ENCODE data around the gene MROH8.

MROH8 gene

DNA sequence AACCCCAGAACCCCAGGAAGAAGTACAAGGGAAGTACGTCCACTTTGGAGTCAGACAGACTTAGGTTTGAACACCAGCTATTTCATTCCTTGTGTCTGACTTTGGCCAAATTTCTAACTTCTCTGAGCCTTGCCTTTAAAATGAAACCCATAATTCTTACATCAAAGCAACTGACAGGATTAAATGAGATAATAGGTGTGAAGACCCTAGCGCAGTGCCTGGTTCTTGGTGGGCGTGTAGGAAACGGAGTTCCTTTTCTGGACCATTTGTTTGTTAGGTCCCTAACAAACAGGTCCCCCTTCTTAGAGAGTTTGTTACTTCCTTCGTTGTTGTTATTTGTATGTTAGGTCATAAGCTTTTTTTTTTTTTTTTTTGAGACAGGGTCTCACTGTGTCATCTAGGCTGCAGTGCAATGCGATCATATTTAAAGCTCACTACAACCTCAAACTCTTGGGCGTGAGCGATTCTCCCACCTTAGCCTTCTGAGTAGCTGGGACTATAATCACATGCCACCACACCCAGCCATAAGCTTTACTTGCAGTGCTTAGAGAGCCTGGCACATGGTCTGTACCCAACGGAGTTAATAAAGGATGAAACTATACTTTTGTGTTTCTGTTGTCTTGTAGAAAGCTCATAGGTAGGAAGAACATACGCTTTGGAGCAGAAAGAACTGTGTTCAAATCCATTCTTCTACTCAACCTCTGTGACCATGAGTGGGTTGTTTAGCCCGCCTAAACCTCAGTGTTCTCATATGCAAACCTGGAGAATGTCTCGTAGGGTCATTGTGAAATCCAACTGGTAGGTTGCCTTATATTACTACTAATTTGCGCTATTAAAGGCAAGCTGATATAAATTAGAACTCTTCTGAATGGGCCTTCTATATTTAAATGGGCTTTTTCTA, 21.8 kb upstream of the MROH8 start:
- in situ Hi-C loops (cut with MboI; ENCODE audit: low sequenced_read_pairs): loop anchor here (10.0 kb wide), 1 partner anchor 334 kb away; no protein-coding TSS in a partner anchor

DNA sequence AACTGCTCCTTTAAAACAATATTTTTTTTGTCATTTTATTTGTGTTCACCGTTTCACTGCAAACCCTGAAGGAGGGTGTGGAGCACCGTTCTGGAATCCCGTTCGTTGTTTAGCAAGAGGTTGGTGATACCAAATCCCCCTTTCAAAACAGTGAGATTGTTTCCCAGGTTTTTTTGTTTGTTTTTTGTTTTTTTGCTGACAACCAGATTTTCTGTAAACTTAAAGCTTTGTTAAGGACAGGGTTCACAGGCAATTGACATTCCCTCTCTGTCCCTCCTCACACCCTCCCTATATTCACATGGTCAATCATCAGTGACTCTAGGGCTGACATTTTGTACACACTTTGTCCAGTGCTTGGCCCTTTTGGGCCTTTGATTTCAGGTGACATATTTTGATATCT, 21.0 kb upstream of the MROH8 start:
- in situ Hi-C loops (cut with MboI; ENCODE audit: low sequenced_read_pairs): loop anchor here (10.0 kb wide), 1 partner anchor 334 kb away; no protein-coding TSS in a partner anchor

DNA sequence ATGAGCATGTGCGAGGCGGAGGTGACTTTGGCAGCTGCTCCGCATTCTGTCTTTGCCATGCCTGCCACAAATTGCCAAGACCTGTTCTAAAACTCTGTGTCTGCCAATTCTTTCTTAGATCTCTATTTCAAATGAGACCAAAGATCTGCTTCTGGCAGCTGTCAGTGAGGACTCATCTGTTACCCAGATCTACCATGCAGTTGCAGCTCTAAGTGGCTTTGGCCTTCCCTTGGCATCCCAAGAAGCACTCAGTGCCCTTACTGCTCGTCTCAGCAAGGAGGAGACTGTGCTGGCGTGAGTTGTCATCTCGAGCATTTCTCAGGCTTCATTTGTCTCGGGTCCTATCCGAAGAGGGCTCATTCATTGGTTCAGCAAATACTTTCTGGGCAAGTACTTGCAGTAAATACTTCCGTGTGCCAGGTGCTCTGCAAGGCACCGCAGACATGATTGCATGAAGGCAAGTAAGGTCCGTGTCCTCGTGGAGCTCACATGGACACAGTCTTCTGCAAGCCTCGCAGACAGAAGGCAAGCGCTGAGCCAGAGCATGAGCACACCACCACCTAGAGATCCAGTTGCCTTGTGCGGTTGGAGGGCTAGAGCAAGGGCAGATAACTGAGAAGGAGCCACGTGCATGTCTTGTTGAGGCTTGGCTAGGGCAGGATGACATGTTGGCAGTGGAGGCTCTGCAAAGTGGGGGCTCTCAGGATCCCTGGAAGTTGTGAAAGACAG, 19.7 kb upstream of the MROH8 start:
- in situ Hi-C loops (cut with MboI; ENCODE audit: low sequenced_read_pairs): no loop called here

DNA sequence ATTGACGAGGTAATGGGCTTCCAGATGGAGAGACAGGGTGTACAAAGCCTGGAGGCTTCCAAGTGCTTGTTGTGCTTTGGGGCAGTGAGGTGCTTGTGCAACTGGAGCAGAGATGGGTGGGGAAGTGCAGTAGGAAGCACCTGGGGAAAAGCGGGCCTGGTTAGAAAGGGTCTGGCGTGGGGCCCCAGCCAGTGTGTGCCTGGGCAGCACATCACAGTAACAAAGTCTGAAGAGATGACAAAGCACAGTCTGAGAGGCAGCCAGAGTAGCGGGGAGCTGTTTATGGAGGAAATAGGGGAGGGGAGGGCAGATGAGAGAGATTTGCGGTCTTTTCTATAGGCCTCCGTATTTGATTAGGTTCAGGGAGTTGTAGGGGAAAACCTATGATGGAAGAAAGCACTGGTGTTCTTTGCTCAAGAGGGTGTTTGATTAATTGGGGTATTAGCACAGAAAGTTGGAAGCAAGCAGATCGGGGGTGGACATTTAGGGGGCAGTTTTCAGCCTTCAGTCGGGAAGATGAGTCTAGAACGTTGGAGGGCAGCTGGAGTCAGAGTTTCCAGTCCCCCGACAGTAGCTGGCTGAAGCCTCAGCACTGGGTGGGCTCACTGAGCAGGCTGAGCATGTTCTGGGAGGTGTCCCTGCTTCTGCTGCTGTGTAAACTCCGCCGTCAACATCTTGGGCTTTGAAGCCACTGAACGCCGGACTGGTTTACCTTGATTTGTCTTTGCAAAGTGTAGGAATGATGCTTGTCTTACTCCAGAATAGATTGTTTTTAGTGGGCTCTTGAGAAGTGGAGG, 15.5 kb upstream of the MROH8 start:
- in situ Hi-C loops (cut with MboI; ENCODE audit: low sequenced_read_pairs): no loop called here

DNA sequence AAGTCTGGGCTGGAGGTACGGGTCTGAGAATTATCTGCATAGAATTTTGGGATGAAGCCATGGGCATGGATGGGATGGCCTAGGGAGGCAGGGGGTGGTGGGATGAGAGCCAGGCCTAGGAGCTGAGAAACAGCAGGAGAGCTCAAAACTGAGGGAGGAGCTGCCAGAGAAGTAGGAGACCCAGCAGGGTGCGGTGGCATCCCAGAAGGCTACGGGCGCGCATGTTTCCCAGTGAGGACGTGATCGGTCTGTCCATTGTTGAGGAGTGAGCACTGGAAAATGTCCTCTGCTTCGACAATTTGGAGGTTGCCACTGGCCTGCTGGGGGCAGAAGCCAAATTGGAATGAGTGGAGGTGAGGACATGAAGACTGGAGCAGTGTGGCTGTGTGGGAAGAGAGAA, 14.5 kb upstream of the MROH8 start:
- in situ Hi-C loops (cut with MboI; ENCODE audit: low sequenced_read_pairs): no loop called here

DNA sequence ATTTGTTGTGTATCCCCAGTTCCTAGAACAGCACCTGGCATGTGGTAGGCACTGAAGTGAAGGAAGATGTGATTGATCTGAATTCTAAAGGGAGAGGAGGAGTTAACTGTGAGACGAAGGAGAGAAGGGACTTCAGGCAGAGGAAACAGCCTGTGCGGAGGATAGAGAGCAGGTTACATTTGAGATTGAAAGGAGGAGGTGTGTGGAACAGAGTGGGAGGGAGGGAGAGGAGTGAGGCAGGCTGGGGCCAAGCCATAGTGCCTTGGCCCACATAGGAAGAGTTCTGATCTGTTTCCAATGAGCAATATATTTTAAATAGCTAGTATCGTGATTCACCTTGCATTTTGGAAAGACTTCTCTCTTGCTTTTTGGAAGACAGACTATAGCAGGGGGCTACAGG, 13.9 kb upstream of the MROH8 start:
- in situ Hi-C loops (cut with MboI; ENCODE audit: low sequenced_read_pairs): no loop called here

DNA sequence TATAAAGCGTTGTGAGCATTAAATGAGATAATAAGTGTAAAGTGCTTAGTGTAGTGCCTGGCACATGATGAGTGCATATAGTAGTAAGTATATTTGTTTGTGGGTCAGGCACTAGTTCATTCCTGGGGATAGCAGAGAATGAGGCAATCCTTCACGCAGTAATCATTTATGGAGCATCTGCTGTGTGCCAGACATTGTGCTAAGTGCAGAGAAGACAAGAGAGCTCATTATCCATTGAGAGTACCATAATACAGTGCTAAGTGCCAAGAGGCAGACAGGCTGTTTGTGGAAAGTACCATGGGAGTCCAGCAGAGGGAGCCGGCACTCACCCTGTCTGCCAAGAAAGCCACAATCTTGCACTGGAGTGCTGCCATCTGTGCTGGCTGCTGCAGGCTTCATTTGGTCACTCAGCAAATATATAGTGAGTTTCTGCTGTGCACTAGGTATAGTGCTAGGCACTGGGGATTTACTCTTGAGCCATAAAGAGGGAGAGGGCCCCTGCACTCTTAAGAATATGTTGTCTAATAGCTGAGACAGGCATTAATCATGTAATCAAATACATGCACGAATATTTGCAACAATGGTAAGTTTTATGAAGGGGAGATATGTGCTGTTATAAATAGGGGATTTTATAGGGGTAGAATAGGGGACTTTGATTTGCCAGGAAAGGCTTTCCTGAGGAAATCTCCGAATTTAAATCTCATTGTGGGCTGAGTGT, 12.9 kb upstream of the MROH8 start:
- in situ Hi-C loops (cut with MboI; ENCODE audit: low sequenced_read_pairs): no loop called here

DNA sequence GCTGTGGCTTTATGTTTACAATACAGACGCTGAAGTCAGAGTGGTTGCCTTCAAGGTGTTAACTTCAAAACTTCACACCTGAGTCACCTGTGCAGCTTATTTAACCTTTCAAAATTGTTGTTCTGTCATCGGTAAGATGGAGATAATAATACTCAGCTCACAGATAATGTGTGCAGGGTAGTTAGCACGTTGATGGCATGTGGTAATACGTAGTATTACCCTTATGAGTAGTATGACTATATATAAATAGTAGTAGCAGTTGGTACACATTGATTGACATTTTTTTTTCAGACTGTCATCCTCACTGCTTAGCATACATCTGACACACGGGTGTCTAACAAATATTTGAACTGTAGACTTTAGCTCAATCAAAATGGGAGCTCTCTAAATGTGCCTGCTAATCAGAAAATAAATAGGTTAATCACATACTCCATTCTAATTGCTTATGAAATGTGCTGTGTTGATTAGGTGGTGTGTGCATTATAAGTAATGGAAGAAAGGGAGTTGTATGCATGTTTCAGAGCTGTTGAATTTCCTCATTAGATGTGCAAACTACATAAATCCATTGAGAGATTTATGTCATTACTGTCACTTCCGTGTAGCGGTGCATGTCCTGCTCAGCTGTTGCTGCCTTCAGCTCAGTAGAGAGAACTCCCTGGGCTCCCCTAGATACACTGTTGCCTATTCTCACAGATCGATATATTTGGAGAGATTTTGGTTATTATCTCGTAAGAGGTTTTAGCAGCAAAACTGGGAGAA, 11.2 kb upstream of the MROH8 start:
- in situ Hi-C loops (cut with MboI; ENCODE audit: low sequenced_read_pairs): no loop called here

DNA sequence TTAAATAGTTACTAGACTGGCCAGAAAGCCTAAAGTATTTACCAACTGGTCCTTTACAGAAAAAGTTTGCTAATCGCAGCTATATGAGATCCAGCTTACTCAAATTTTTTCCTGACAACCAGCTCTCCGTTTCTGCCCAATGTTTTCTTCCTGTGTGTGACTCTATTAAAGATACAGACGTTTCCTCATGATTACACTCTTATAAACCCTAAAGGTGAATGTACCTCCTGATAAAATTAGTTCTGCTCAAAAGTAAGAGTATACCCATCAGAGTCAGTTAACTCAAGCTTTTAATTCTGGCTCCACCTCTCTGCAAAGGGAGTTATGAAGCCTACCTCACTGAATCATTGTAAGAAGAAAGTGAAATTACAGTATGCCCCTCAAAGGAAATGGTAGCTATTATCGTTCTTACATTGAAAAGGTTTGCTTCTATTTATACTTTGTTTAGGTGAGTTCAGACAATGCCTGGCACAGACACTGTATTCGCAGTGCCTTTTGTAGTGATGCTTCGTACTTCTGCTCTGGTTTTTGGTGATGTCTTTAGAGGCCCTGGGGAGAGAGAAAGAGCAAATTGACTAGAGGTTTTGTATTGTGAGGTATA, 10.2 kb upstream of the MROH8 start:
- in situ Hi-C loops (cut with MboI; ENCODE audit: low sequenced_read_pairs): no loop called here

DNA sequence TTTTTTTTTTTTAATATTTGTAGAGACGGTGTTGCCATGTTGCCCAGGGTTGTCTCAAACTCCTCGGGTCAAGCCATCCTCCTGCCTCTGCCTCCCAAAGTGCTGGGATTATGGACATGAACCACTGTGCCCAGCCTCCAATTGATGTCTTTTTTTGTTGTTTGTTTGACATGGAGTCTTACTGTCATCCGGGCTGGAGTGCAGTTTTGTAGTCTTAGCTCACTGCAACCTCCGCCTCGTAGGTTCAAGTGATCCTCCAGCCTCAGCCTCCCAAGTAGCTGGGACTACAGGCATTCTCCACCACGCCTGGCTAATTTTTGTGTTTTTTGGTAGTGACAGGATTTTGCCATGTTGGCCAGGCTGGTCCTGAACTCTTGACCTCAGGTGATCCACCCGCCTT, 9.4 kb upstream of the MROH8 start:
- in situ Hi-C loops (cut with MboI; ENCODE audit: low sequenced_read_pairs): no loop called here

DNA sequence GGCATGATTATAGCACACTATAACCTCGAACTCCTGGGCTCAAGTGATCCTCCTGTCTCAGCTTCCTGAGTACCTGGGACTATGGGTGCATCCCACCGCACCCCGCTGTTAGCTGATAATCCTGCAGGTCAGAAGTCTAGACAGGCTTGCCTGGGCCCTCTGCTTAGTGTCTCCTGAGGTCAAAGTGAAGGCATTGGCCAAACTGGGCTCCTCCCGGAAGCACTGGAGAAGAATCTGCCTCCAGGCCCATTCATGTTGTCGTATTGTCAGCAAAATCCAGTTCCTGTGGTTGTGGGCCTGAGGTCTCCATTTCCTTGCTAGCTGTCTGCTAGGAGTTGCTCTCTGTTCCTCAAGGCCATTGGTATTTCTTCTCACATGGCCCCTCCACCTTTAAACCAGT, 6.3 kb upstream of the MROH8 start:
- in situ Hi-C loops (cut with MboI; ENCODE audit: low sequenced_read_pairs): no loop called here

DNA sequence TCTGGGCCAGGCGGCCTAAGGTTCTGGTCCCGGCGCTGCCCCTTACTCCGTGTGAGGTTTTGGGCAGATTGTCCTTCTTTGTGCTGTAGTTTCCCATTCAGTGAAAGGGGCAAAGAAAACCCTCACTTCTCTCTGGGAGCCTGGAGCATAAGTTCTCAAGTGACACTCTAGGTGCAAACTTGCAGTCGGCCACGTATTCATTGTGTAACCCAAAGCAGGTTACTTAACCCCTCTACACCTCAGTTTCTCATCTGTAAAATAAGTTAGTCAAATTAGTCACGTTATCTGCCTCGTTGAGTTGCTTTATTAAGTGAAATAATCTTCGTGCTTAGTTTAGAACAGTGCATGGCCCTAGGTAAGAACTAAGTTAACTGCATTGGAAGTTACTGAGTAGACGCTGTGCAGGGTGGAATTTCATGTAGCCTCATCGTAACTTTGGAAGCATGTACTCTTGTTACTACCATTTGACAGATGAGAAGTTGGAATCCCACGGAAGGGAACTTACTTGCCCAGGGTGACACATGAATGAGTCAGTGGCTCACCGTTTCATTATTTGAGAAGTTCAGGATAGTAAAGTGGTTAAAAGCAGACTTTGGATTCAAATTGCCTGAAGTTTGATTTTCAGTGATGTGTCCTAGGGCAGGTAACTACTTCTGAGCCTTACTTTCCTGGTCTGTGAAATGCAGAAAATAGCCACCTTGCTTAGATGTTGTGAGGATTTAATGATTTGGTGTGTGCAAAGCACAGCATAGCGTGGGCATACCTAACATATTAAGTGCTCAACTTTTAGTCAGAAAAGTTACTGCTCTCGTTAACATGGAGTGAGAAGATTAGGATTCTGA, 556 bp upstream of the MROH8 start:
- in situ Hi-C loops (cut with MboI; ENCODE audit: low sequenced_read_pairs): no loop called here

DNA sequence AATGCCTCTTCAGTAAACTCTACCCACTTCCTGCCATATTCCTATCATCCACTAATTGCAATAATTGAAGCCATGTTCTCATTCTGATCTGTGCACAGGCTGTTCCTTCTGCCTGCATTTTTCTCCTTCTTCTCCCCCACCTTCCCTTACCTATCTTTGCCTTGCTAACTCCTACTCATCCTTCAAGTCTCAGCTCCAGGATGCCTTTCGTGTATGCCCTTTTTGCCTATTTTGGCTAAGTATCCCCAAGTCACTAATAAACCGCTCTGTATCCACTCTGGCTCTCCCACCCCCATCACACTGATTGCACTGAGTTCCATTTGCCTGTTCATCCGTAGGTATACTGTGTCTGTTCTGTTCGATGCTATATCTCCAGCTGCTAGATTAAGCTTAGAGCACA, 6.5 kb downstream of the MROH8 start:
- in situ Hi-C loops (cut with MboI; ENCODE audit: low sequenced_read_pairs): no loop called here

DNA sequence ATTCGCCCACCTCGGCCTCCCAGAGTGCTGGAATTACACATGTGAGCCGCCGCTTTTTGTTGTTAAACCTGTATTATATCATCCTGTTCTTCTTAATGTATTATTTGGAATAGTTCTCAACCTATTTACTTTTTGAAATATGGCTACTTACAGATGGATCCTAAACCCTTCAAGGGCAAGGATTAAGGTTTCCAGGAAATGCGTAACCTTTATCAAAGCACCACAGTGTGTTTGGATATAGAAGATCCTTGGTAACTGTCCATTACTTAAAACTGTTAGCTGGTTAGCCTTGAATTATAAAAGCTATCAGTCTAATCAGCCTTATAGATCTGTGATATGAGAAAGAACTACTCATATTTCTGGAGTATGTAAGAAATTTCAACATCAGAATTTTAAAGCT, 12.5 kb downstream of the MROH8 start:
- in situ Hi-C loops (cut with MboI; ENCODE audit: low sequenced_read_pairs): no loop called here

DNA sequence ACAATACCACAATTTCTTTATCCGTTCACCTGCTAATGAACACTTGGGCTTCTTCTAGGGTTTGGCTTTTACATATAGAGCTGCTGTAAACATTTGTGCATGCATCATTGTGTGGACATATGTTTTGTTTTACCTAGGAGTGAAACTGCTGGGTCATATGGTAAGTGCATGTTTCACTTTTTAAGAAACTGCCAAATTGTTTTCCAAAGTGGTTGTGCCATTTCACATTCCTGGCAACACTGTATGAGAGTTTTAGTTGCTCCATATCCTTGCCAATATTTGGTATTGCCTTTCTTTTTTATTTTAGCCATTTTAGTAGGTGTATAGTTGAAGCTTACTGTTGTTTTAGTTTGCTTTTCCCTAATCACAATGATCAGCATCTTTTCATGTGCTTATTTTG, 14.3 kb downstream of the MROH8 start:
- in situ Hi-C loops (cut with MboI; ENCODE audit: low sequenced_read_pairs): no loop called here

DNA sequence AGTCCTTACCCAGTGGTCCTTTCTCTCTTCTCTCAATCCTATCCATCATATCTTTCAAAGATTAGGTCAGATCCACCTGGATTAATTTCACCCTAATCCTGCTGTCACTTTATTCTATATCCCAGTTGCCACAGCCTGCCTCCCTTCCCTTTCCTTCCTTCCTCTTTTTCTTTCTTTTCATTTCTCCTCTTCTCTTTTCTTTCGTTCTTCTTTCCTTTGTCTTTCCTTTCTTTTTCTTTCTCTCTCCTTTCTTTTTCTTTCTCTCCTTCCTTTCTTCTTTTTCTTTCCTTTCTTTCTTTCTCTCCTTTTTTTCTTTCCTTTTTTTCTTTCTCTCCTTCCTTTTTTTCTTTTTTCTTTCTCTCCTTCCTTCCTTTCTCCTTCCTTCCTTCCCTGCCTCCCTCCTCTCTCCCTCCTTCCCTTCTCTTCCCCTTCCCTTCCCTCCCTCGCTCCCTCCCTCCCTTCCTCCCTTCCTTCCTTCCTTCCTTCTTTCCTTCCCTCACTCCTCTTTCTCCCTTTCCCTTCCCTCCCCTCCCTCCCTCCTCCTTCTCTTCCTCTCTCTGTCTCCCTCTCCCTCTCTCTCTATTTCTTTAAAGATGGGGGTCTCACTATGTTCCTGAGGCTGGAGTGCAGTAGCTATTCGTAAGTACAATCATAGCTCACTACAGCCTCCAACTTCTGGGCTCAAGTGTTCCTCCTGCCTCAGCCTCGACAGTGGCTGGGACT, 15.4 kb downstream of the MROH8 start:
- in situ Hi-C loops (cut with MboI; ENCODE audit: low sequenced_read_pairs): no loop called here

DNA sequence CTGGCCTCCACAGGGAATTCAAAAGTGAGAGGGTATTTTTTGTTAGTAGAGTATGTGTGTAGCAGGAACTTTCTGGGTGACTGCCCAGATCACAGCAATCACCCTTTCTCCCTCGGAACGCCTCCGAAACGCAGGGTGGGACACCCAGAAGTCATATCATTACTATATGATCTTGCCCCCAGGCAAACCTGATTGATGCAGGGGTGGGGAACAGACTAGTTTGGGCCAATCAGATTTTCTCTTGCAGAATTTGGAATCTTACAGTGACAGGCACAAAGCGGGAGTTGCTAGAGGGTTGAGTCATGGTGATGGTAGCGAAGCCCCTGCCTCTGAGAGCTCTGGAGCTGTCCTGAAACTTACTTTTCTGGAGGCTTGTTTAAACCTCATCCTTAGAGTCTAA, 16.7 kb downstream of the MROH8 start:
- in situ Hi-C loops (cut with MboI; ENCODE audit: low sequenced_read_pairs): no loop called here
